ENCODE measurements around the gene DGKD.

DGKD gene

GRCh38 chr2:233384015-233384414, 29.7 kb downstream of the DGKD start:
- no peak overlapping the region for H3K4me3 ChIP-seq (replicated peaks; ENCODE audit: low read depth, low read length)
- no peak for TF ChIP-seq CTCF (IDR thresholded peaks at IDR 0.05; ENCODE audit: low read depth, low read length, missing control alignments)
- no peak for DNase-seq (ENCODE audit: extremely low read depth, low read depth)

GRCh38 chr2:233384811-233385488, 30.7 kb downstream of the DGKD start:
- DNase-seq (ENCODE audit: extremely low read depth, low read depth) = no peak
- TF ChIP-seq CTCF (IDR thresholded peaks at IDR 0.05; ENCODE audit: low read depth, low read length, missing control alignments) = no peak
- H3K4me3 ChIP-seq (replicated peaks; ENCODE audit: low read depth, low read length) = no peak overlapping the region

- no peak for DNase-seq (ENCODE audit: extremely low read depth, low read depth)
- no peak for TF ChIP-seq CTCF (IDR thresholded peaks at IDR 0.05; ENCODE audit: low read depth, low read length, missing control alignments)
- no peak overlapping the region for H3K4me3 ChIP-seq (replicated peaks; ENCODE audit: low read depth, low read length)
Measured at GRCh38 chr2:233385489-233386044, 31.3 kb downstream of the DGKD start.

- DNase-seq (ENCODE audit: extremely low read depth, low read depth) = no peak
- H3K4me3 ChIP-seq (replicated peaks; ENCODE audit: low read depth, low read length) = no peak overlapping the region
- TF ChIP-seq CTCF (IDR thresholded peaks at IDR 0.05; ENCODE audit: low read depth, low read length, missing control alignments) = no peak
Measured at GRCh38 chr2:233386382-233387041, 32.2 kb downstream of the DGKD start.

GRCh38 chr2:233387225-233387624, 32.9 kb downstream of the DGKD start:
- TF ChIP-seq CTCF (IDR thresholded peaks at IDR 0.05; ENCODE audit: low read depth, low read length, missing control alignments) = no peak
- no peak overlapping the region for H3K4me3 ChIP-seq (replicated peaks; ENCODE audit: low read depth, low read length)
- DNase-seq (ENCODE audit: extremely low read depth, low read depth) = no peak

- no peak for TF ChIP-seq CTCF (IDR thresholded peaks at IDR 0.05; ENCODE audit: low read depth, low read length, missing control alignments)
- DNase-seq (ENCODE audit: extremely low read depth, low read depth) = peak; percentile 73
- H3K4me3 ChIP-seq (replicated peaks; ENCODE audit: low read depth, low read length) = no peak overlapping the region
Measured at GRCh38 chr2:233387667-233388528, 33.6 kb downstream of the DGKD start.

Data from HFF-Myc (cell line).